RPMI7951 (cell line): Measurements from ENCODE around the gene ENTHD1. TPM values are rescaled to one million over a fixed set of nuclear protein-coding genes. Genes with fewer than 3 reads are reported as not detected.

Source experiments
- DNase-seq: peaks from one replicate; pipeline ENCODE4 v3.0.0-alpha.2; 2012; ENCODE audit warnings: low read depth
- total RNA-seq: library from RNA; depleted of rRNA; stranded (reverse); fragments of >200 nt; shearing (Covaris generic); gene quantifications from 2 replicates; pipeline ENCODE4 v1.2.3, GENCODE V29; 2014; rRNA removed

ENTHD1 gene
- total RNA-seq, 1 experiment from 2014 or later: not detected

DNA sequence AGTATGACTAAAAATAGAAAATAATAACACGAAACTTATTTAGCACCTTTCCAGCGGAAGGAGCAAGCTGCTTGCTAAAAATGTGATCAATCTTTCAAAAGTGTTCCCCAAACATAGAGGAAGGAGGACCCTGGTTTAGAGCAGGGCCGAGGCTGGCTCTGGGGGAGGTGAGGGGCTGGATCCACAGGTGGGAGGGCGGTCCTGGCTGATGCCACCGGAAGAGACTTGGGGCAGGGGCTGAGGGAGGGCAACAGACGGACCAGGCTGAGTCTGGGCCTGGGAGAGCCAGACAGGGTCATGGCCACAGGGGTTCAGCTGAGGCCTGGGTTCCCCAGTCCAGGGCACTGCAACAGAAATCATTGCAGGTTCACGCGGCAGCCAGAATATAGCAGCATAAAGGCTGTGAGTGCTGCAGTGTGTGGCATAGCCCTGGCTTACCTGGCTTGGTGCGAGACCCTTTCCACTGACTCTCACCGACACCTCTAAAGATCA, 179.7 kb downstream of the ENTHD1 start:
- no peak for DNase-seq

DNA sequence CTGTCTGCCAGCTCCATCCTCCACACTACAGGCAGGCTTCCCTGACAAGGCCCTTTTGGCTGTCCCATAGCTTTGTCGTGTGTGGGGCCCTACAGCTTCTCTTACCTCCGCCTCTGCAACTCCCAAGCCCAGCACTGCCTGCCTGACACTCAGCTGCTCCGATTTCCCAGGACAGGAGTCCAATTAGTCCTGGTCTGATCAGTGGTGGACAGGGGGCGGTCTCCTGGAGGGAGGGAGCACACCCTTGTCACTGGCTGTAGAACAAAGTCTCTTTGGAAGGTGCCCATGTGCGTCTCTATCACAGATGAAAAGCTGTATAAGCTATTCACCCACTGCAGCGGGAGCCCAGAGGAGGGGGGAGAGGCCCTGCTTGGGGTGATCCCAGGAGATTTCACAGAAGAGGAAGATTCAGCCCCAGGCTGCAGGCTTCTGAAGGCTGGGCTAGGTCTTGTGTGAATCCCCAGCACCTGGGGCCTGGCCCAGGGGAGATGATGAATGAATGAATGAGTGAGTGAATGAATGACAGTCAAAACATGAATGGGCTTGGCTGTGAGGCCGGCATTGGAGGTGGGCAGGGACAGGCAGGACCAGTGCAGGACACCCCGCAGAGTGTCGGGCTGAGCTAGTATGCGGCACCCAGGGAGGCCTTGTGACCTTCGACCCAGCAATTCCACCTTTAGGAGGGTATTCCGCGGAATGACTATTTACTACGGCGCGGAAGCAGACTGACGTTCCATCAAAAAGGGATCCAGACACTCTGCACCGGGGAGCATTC, 180.6 kb downstream of the ENTHD1 start:
- no peak for DNase-seq

DNA sequence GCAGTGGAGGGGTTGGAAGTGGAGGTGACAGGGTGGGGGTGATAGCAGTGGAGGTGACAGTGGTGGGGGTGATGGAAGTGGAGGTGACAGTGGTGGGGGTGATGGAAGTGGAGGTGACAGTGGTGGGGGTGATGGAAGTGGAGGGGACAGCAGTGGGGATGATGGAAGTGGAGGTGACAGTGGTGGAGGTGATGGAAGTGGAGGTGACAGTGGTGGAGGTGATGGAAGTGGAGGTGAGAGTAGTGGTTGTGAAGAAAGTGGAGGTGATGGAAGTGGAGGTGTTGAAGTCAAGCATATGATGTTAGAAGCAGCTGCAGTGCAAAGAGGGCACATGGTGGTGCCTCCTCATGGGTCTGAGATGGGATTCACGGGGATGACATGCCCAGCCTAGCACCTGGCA, 181.5 kb downstream of the ENTHD1 start:
- DNase-seq: no peak

- no peak for DNase-seq
Observed at GRCh38 chr22:39710380-39711150, 183.0 kb downstream of the ENTHD1 start.

GRCh38 chr22:39707816-39708215, 185.7 kb downstream of the ENTHD1 start:
- no peak for DNase-seq

DNA sequence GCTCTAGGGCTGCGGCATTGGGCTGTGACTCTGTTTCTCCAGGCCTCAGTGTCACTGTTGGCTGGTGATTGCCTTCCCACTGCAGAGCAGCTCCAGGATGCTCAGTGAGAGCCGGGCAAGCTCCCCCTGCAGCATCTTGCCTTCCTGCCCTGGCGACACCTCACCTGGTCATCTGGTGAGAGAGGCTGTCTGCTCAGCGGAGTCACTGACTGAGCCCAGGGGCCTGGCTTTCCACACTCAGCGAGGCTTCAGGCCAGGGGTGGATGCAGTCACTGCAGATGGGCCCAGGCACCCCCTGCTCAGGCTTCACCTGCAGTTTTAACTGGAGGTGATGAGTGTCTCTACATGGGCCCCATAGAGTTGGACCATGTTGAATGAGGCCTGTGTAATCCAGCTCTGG, 186.2 kb downstream of the ENTHD1 start:
- no peak for DNase-seq

DNA sequence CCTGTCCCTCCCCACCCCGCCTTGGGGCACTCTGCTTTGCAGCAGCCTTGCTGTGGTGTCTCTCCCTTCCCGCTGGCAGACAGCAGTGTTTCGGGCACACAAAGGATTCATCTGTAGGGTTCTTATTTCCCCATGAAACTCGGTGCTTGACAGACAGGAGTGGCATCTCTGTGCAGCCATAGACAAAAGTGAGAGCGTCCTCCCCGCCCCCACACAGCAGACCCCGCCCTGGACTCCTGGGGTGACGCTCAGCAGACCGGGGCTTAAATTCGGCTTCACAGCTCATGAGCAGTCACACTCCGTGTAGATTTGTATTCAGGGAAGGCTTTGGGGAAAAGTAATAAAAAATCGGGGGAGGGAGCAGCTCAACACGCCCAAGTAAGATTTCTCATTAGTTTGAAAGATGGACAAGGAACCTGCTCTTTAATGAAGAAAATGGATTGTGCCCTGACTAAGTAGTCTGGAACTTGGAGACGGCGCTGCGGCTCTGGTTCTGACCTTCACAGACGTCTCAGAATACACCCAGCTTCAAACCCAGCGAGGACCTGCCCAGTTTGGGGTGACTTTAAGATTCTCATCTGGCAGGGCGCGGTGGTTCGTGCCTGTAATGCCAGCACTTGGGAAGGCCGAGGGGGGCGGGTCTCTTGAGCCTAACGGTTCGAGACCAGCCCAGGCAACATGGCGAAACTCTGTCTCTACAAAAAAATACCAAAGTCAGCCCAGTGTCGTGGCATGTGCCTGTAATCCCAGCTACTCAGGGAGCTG, 187.0 kb downstream of the ENTHD1 start:
- DNase-seq: no peak

DNA sequence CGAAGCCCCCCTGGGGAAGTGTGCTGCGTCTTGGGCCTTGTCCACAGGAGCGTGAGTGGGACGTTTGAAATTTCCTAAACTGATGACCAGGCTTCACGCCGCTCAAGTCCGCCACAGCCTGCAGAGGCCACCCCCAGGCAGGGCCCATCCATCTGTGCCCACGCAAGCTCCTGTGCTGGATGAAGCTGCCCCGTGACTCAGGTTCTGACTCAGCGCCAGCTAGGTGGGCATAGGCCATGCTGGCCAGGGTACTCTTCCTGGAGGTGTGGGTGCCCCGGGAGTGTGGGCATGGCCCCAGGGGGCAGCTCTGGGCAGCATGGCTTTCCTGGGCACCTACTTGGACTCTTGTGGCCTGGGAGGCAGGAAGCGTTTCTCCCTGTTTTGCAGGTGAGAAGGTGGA, 188.2 kb downstream of the ENTHD1 start:
- DNase-seq: no peak

DNA sequence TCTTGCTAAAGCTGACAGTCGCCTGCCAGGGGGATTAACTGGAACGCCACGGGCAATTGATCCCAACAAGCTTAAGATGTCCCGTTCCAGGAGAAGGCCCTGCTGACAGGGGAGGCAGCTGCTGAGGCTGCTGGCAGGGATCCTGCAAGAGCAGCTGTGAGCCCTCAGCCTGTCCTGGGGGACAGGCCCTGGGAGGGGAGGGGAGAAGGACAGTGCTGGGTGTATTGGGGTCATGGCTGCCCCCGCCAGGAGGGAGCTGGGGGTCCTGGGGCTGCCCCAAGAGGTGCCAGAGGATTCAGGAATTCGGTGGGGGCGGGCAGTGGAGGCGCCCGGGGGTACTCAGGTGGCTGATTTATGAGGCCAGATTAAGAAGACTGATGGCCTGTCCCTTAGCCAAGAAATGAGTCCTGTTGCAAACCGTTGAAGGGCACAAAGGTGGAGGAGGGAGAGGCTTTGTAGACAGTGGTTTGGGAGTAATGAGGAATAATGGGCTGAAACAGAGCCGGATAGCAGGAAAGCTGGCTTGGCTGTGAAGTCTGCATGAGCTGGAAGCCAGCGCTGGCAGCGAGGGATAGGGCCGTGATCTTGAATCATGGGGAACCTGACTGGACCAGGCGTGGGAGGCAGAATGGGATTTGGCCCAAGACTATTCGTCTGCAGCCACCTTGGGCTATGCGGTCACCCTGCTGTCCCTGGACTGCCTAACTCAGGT, 189.5 kb downstream of the ENTHD1 start:
- DNase-seq: no peak

DNA sequence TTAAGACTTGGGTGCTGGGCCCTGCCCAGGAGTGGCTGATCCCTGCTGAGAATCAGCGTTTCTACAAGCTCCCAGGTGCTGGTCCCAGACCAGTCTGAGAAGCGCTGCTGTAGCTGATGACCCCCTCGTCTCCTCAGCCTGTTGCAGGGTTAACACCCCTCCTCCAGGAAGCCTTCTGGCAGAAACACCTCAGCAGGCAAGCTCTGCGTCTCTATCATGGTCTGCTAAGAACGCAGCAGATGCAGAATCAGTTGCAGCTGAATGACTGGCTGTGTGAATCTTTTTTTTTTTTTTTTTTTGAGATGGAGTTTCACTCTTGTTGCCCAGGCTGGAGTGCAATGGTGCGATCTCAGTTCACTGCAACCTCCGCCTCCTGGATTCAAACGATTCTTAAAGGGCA, 190.5 kb downstream of the ENTHD1 start:
- no peak for DNase-seq

DNA sequence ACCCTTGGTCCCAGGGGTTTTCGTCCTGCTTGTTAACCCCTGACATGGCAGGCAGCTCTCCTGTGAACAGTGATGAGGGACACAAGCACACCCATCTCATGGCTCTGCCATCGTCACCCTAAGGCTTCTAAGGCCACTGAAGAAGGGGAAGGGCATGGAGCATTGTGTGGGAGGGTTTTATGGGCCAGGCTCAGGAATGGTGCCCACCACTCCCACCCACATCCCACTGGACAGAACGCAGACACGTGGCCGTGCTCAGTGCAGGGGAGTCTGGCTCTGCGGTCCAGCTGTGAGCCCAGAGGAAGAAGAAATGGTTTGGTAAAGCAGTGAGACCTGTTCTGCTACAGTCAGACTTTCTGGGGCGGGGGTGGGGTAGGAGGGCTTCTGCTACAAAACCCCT, 193.0 kb downstream of the ENTHD1 start:
- DNase-seq: no peak

- DNase-seq: no peak
Observed at GRCh38 chr22:39699631-39700360, 193.8 kb downstream of the ENTHD1 start.

GRCh38 chr22:39697790-39698430, 195.7 kb downstream of the ENTHD1 start:
- no peak for DNase-seq

- no peak for DNase-seq
Observed at GRCh38 chr22:39693943-39694500, 199.5 kb downstream of the ENTHD1 start.

Other genes with a start within 250 kb of the ENTHD1 start
- 0.78 and 0.84 TPM in 2 replicates for gene GRAP2, start 7.3 kb upstream of the ENTHD1 start, total RNA-seq
- gene TMA7B, start 66.6 kb upstream of the ENTHD1 start, total RNA-seq: 0.20 and 0.24 TPM in 2 replicates
- gene FAM83F, start 101.2 kb upstream of the ENTHD1 start, total RNA-seq: 0.10 TPM in 1 of 2 replicates, not detected in the other